ENCODE data around the gene GUCA2B.

GRCh38 chr1:42198251-42198650, 45.0 kb downstream of the GUCA2B start:
- TF ChIP-seq POLR2A (IDR thresholded peaks at IDR 0.05), result no peak
- no peak for TF ChIP-seq CTCF (IDR thresholded peaks at IDR 0.05)
